KMS-11 (cell line): ENCODE measurements around the gene ABTB2.

Experiments
- H2AFZ ChIP-seq: fragments of 200-600 bp; sonication (generic); 2 replicates; pipeline ENCODE4 v1.6.1; 2016; ENCODE audit warnings: antibody characterized with exemption, mixed run types, low read depth
- H3K27ac ChIP-seq: fragments of 200-600 bp; sonication (generic); 2 replicates; pipeline ENCODE4 v1.6.1; 2016; ENCODE audit warnings: mild to moderate bottlenecking, mixed run types
- H3K27me3 ChIP-seq: fragments of 200-600 bp; sonication (generic); 2 replicates; pipeline ENCODE4 v1.6.1; 2017; ENCODE audit warnings: mild to moderate bottlenecking, low read depth, mixed run types, moderate library complexity; ENCODE audit not compliant: insufficient read depth
- H3K36me3 ChIP-seq: fragments of 200-600 bp; sonication (generic); 2 replicates; pipeline ENCODE4 v1.6.1; 2017; ENCODE audit warnings: mild to moderate bottlenecking, mixed run types; ENCODE audit not compliant: insufficient read depth
- H3K4me1 ChIP-seq: fragments of 200-600 bp; sonication (generic); 2 replicates; pipeline ENCODE4 v1.6.1; 2016; ENCODE audit warnings: mild to moderate bottlenecking, low read depth, mixed run types; ENCODE audit not compliant: poor library complexity, severe bottlenecking
- H3K4me2 ChIP-seq: fragments of 200-600 bp; sonication (generic); 2 replicates; pipeline ENCODE4 v1.7.0; 2016; ENCODE audit warnings: mild to moderate bottlenecking, mixed run types
- H3K4me3 ChIP-seq: fragments of 200-600 bp; sonication (generic); IDR thresholded peaks from 2 replicates; pipeline ENCODE4 v1.6.1; 2017; ENCODE audit warnings: low read depth, low read length, mixed read lengths; ENCODE audit not compliant: insufficient read depth
- H3K79me2 ChIP-seq: fragments of 200-600 bp; sonication (generic); 2 replicates; pipeline ENCODE4 v1.6.1; 2016; ENCODE audit warnings: low read depth, mixed run types; ENCODE audit not compliant: insufficient read depth
- H3K9ac ChIP-seq: fragments of 200-600 bp; sonication (generic); 2 replicates; pipeline ENCODE4 v1.6.1; 2016; ENCODE audit warnings: mild to moderate bottlenecking, mixed run types
- H4K20me1 ChIP-seq: fragments of 200-600 bp; sonication (generic); 2 replicates; pipeline ENCODE4 v1.6.1; 2016; ENCODE audit warnings: mild to moderate bottlenecking, mixed run types; ENCODE audit not compliant: insufficient read depth
- TF ChIP-seq, protein P1 (sequence below): fragments of 200-600 bp; sonication (generic); conservative IDR thresholded peaks from 2 replicates; pipeline ENCODE4 v1.6.1; 2017; ENCODE audit warnings: low read depth, mild to moderate bottlenecking, antibody characterized with exemption, low read length, moderate library complexity, mixed read lengths

Gene ABTB2

DNA sequence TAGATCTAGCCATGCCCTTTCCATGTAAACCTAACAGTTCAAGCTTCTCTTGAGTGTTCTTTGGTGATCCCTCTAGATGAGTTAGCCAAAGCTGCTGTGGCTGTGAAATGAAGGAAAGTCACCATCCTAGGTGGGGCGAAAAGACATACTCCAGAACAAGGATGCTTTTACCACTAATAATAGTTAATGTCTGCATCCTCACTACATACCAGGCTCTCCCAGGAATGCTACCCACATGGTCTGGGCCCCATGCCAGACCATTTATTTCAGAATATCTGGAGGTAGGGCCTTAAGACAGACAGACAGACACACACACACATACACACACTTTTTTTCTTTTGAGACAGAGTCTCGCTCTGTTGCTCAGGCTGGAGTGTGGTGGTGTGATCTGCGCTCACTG, 14.7 kb downstream of the ABTB2 start:
- no peaks in the 10 kb centered on the region for H3K27me3 ChIP-seq

DNA sequence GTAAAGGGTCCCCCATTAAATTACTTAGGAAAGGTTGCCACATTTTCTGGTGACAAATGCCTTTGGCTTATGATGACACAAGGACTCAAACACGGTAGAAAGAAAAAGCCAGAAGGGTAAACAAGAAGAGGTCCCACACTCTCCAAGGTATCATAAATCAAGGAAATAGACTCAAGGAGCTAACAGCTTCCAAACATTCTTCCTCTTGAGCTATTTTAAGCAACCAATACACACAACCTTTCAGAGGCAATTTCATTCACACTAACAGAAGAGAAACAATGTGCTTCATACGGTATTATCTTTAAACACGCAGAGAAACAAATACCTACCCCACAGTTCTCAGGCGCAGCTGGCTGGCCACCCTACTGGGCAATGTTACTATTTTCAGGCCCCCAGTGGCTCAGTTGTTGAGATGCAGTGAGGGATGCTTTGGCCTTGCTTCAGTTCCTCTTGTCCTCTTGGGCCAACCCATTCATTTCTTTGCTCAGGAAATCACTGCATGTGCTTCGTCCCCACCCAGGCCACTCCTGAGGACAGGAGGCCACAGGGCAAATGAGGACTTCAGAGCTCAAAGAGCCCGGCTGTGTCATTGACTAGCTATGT, 15.8 kb downstream of the ABTB2 start:
- H3K36me3 ChIP-seq, result no peaks in the 10 kb centered on the region
- H3K9ac ChIP-seq, result no peak overlapping the region
- no peaks in the 10 kb centered on the region for H3K4me1 ChIP-seq
- H3K27me3 ChIP-seq, result no peaks in the 10 kb centered on the region
- H2AFZ ChIP-seq, result no peak overlapping the region
- H3K27ac ChIP-seq, result no peak overlapping the region
- no peaks in the 10 kb centered on the region for H4K20me1 ChIP-seq
- no peaks in the 10 kb centered on the region for H3K79me2 ChIP-seq
- H3K4me3 ChIP-seq, result no peak overlapping the region
- TF ChIP-seq, protein P1, sequence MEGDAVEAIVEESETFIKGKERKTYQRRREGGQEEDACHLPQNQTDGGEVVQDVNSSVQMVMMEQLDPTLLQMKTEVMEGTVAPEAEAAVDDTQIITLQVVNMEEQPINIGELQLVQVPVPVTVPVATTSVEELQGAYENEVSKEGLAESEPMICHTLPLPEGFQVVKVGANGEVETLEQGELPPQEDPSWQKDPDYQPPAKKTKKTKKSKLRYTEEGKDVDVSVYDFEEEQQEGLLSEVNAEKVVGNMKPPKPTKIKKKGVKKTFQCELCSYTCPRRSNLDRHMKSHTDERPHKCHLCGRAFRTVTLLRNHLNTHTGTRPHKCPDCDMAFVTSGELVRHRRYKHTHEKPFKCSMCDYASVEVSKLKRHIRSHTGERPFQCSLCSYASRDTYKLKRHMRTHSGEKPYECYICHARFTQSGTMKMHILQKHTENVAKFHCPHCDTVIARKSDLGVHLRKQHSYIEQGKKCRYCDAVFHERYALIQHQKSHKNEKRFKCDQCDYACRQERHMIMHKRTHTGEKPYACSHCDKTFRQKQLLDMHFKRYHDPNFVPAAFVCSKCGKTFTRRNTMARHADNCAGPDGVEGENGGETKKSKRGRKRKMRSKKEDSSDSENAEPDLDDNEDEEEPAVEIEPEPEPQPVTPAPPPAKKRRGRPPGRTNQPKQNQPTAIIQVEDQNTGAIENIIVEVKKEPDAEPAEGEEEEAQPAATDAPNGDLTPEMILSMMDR, result no peak
- H3K4me2 ChIP-seq, result no peak overlapping the region

More for the DNA sequence above, 14.7 kb downstream of the ABTB2 start:
- no peak overlapping the region for H3K9ac ChIP-seq
- no peak overlapping the region for H3K4me2 ChIP-seq
- H3K79me2 ChIP-seq, result no peaks in the 10 kb centered on the region
- H3K4me1 ChIP-seq, result no peaks in the 10 kb centered on the region
- no peak overlapping the region for H3K27ac ChIP-seq
- no peaks in the 10 kb centered on the region for H3K36me3 ChIP-seq
- H3K4me3 ChIP-seq, result no peak overlapping the region
- no peaks in the 10 kb centered on the region for H4K20me1 ChIP-seq
- TF ChIP-seq, protein P1, result no peak
- no peak overlapping the region for H2AFZ ChIP-seq

DNA sequence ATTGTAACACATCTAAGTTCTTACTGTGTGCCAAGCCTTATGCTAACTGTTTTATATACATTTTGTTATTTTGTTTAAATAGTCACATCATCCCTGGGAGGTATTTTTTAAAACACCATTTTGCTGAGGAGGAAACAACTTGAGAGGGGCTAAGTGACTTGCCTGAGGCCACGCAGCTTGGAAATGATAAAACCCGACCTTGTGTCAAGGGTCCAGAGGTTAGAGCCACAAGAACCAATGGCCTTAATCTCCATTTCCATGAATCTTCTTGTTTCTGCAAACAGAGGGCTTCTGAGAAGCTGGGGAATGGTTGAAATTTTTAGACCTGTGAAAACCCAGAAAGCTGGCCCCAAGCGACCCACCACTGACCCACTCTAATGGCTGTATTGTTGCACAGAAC, 16.7 kb downstream of the ABTB2 start:
- no peaks in the 10 kb centered on the region for H3K4me1 ChIP-seq
- no peaks in the 10 kb centered on the region for H3K79me2 ChIP-seq
- no peak overlapping the region for H3K27ac ChIP-seq
- no peak overlapping the region for H3K4me3 ChIP-seq
- no peaks in the 10 kb centered on the region for H3K27me3 ChIP-seq
- H4K20me1 ChIP-seq, result no peaks in the 10 kb centered on the region
- no peak overlapping the region for H3K4me2 ChIP-seq
- no peaks in the 10 kb centered on the region for H3K36me3 ChIP-seq
- H2AFZ ChIP-seq, result no peak overlapping the region
- TF ChIP-seq, protein P1, result no peak
- no peak overlapping the region for H3K9ac ChIP-seq

DNA sequence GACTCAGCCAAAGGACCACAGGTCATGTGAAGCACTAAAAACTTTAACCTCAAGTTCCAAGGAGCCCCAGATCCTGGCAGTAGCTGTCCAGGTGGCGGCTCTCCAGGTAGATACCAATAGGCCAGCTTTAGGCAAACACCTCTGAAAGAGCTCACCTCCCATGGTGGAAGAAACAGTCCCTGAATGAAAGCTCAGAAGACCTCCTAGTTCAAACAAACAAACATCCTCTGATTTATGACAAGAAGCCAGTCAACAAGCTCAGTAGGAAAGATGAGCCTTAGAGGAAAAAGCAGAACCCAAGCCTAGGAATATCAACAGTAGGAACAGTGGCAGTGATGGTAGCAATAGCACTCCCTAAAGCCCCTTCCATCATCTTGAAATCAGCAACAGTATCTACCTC, 17.2 kb downstream of the ABTB2 start:
- no peak overlapping the region for H2AFZ ChIP-seq
- no peak overlapping the region for H3K4me2 ChIP-seq
- H3K27me3 ChIP-seq, result no peaks in the 10 kb centered on the region
- no peaks in the 10 kb centered on the region for H4K20me1 ChIP-seq
- H3K4me3 ChIP-seq, result no peak overlapping the region
- no peaks in the 10 kb centered on the region for H3K4me1 ChIP-seq
- TF ChIP-seq, protein P1, result no peak
- H3K9ac ChIP-seq, result no peak overlapping the region
- no peak overlapping the region for H3K27ac ChIP-seq
- H3K79me2 ChIP-seq, result no peaks in the 10 kb centered on the region
- H3K36me3 ChIP-seq, result no peaks in the 10 kb centered on the region
